ENCODE data around the gene G6PC1. TPM values are rescaled to one million over a fixed set of nuclear protein-coding genes. Genes with fewer than 3 reads are reported as not detected.

Gene G6PC1
- total RNA-seq, 1 experiment from 2014 or later: 0.08 TPM

DNA sequence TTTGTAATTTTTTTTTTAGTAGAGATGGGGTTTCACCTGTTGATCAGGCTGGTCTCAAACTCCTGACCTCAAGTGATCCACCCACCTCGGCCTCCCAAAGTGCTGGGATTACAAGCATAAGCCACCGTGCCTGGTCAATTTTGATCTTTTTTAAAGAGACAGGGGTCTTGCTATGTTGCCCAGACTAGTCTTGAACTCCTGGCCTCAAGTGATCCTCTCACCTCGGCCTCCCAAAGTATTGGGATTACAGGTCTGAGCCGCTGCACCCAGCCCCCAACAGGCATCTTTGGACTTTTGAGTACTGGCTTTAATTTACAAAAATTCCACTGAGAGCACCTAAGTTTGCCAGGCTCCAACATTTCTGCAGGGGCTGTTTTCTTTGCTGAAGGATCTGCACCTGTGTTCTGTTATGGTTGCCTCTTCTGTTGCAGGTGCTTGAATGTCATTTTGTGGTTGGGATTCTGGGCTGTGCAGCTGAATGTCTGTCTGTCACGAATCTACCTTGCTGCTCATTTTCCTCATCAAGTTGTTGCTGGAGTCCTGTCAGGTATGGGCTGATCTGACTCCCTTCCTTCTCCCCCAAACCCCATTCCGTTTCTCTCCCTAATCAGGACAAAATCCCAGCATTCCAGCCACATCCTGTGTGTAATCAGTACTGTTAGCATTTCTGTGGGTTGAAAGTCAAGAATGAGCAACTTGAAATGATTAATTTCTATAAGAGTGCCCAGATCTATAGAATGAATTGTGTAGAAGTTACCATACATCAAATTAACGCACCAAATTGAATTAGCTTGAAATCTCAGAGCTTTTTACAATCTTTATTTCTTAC, 8.5 kb downstream of the G6PC1 start:
- POLR2A ChIA-PET: no interaction called here
- Histone ChIP-seq H3K9me3 (ENCODE audit: control insufficient read depth, insufficient read depth, low read depth, low read length) (no peaks in the 10 kb centered on the region), H3K27ac (ENCODE audit: low read length) (no peak overlapping the region), H3K4me3 (ENCODE audit: low read depth in 2 of 2, low read length in 2 of 2) (no peak overlapping the region), H3K27me3 (ENCODE audit: control insufficient read depth, insufficient read depth, low read length) (no peaks in the 10 kb centered on the region), H3K4me1 (ENCODE audit: control insufficient read depth, insufficient read depth, low read length) (no peaks in the 10 kb centered on the region), H3K36me3 (ENCODE audit: control insufficient read depth, insufficient read depth, low read length) (no peaks in the 10 kb centered on the region)
- in situ Hi-C loops (cut with HindIII; ENCODE audit: low pct_unique_long_range_greater_than_20kb, low sequenced_read_pairs): no loop called here
- no TSS peak for BruUV-seq (replicated peaks)
- TF ChIP-seq POLR2AphosphoS5 (IDR thresholded peaks at IDR 0.05; ENCODE audit: low read depth, low read length) (no peak), TCF7L2 (IDR thresholded peaks at IDR 0.05; ENCODE audit: low read depth, low read length) (no peak), SIN3A (IDR thresholded peaks at IDR 0.05; ENCODE audit: borderline replicate concordance, insufficient read depth, low read depth, low read length) (no peak)
- TF ChIP-seq, protein P1, sequence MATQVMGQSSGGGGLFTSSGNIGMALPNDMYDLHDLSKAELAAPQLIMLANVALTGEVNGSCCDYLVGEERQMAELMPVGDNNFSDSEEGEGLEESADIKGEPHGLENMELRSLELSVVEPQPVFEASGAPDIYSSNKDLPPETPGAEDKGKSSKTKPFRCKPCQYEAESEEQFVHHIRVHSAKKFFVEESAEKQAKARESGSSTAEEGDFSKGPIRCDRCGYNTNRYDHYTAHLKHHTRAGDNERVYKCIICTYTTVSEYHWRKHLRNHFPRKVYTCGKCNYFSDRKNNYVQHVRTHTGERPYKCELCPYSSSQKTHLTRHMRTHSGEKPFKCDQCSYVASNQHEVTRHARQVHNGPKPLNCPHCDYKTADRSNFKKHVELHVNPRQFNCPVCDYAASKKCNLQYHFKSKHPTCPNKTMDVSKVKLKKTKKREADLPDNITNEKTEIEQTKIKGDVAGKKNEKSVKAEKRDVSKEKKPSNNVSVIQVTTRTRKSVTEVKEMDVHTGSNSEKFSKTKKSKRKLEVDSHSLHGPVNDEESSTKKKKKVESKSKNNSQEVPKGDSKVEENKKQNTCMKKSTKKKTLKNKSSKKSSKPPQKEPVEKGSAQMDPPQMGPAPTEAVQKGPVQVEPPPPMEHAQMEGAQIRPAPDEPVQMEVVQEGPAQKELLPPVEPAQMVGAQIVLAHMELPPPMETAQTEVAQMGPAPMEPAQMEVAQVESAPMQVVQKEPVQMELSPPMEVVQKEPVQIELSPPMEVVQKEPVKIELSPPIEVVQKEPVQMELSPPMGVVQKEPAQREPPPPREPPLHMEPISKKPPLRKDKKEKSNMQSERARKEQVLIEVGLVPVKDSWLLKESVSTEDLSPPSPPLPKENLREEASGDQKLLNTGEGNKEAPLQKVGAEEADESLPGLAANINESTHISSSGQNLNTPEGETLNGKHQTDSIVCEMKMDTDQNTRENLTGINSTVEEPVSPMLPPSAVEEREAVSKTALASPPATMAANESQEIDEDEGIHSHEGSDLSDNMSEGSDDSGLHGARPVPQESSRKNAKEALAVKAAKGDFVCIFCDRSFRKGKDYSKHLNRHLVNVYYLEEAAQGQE (IDR thresholded peaks at IDR 0.05; ENCODE audit: insufficient read depth in 1 of 2, low read depth in 2 of 2, low read length in 1 of 2): no peak
- TF ChIP-seq, protein P2, sequence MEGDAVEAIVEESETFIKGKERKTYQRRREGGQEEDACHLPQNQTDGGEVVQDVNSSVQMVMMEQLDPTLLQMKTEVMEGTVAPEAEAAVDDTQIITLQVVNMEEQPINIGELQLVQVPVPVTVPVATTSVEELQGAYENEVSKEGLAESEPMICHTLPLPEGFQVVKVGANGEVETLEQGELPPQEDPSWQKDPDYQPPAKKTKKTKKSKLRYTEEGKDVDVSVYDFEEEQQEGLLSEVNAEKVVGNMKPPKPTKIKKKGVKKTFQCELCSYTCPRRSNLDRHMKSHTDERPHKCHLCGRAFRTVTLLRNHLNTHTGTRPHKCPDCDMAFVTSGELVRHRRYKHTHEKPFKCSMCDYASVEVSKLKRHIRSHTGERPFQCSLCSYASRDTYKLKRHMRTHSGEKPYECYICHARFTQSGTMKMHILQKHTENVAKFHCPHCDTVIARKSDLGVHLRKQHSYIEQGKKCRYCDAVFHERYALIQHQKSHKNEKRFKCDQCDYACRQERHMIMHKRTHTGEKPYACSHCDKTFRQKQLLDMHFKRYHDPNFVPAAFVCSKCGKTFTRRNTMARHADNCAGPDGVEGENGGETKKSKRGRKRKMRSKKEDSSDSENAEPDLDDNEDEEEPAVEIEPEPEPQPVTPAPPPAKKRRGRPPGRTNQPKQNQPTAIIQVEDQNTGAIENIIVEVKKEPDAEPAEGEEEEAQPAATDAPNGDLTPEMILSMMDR (IDR thresholded peaks at IDR 0.05): no peak
- intact Hi-C loops (cut with micrococcal nuclease; ENCODE audit: unreplicated experiment): no loop called here
- DNase-seq (ENCODE audit: low read depth, low spot score): no peak
- no peak for ATAC-seq
- CTCF ChIA-PET: no interaction called here

DNA sequence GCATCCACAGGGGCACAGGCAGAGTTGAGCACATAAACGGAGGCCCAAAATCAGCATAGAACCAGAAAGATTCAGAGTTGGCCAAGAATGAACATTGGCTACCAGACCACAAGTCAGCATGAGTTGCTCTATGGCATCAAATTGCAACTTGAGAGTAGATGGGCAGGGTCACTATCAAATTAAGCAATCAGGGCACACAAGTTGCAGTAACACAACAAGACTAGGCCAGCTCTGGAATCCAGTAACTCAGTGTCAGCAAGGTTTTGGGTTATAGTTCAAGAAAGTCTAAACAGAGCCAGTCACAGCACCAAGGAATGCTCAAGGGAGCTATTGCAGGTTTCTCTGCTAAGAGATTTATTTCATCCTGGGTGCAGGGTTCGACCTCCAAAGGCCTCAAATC, 12.9 kb downstream of the G6PC1 start:
- no peak overlapping the region for H3K4me3 ChIP-seq (ENCODE audit: low read depth in 2 of 2, low read length in 2 of 2)
- in situ Hi-C loops (cut with HindIII; ENCODE audit: low pct_unique_long_range_greater_than_20kb, low sequenced_read_pairs): no loop called here
- CTCF ChIA-PET: interaction anchor here (0.6 kb wide), 1 partner anchor 240 kb away, joined by 3 read pairs; no protein-coding TSS in a partner anchor
- TF ChIP-seq POLR2AphosphoS5 (IDR thresholded peaks at IDR 0.05; ENCODE audit: low read depth, low read length): no peak
- TF ChIP-seq, protein P2 (IDR thresholded peaks at IDR 0.05): no peak
- no peak for TF ChIP-seq TCF7L2 (IDR thresholded peaks at IDR 0.05; ENCODE audit: low read depth, low read length)
- TF ChIP-seq, protein P1 (IDR thresholded peaks at IDR 0.05; ENCODE audit: insufficient read depth in 1 of 2, low read depth in 2 of 2, low read length in 1 of 2): no peak
- TF ChIP-seq SIN3A (IDR thresholded peaks at IDR 0.05; ENCODE audit: borderline replicate concordance, insufficient read depth, low read depth, low read length): no peak
- intact Hi-C loops (cut with micrococcal nuclease; ENCODE audit: unreplicated experiment): no loop called here
- POLR2A ChIA-PET: no interaction called here
- H3K36me3 ChIP-seq (ENCODE audit: control insufficient read depth, insufficient read depth, low read length): no peaks in the 10 kb centered on the region
- ATAC-seq: no peak
- no peak overlapping the region for H3K27ac ChIP-seq (ENCODE audit: low read length)
- H3K9me3 ChIP-seq (ENCODE audit: control insufficient read depth, insufficient read depth, low read depth, low read length): no peaks in the 10 kb centered on the region
- no peaks in the 10 kb centered on the region for H3K27me3 ChIP-seq (ENCODE audit: control insufficient read depth, insufficient read depth, low read length)
- BruUV-seq (replicated peaks): no TSS peak
- H3K4me1 ChIP-seq (ENCODE audit: control insufficient read depth, insufficient read depth, low read length): no peaks in the 10 kb centered on the region
- DNase-seq (ENCODE audit: low read depth, low spot score): no peak

All from Panc1 (cell line).